ENCODE data around the gene DBNL.

DBNL gene

DNA sequence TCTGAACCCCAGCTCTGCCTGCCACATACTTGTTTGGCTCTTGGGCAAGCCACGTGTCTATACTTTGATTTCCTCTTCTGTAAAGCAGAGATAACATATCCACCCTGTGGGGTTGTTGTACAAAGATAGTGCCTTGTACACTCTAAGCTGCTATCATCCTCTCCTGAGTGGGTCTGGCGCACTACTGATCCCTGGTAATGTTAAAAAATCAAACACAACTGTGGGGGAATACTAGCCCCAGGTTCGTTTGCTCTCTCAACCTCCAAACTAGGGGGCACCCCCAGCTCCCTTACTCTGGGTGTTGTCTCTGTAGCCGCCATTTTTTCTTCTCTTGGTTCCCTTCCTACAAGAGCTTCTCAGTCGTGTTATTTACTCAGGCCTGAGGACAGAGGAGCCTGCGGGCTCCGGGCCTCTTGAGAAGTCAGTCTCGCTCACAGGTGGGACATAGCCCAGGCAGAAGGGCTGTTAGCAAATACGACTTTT lies 36.8 kb downstream of the DBNL start:
- no peak for DNase-seq (ENCODE audit: extremely low read depth, low read depth)
- TF ChIP-seq, protein P1, sequence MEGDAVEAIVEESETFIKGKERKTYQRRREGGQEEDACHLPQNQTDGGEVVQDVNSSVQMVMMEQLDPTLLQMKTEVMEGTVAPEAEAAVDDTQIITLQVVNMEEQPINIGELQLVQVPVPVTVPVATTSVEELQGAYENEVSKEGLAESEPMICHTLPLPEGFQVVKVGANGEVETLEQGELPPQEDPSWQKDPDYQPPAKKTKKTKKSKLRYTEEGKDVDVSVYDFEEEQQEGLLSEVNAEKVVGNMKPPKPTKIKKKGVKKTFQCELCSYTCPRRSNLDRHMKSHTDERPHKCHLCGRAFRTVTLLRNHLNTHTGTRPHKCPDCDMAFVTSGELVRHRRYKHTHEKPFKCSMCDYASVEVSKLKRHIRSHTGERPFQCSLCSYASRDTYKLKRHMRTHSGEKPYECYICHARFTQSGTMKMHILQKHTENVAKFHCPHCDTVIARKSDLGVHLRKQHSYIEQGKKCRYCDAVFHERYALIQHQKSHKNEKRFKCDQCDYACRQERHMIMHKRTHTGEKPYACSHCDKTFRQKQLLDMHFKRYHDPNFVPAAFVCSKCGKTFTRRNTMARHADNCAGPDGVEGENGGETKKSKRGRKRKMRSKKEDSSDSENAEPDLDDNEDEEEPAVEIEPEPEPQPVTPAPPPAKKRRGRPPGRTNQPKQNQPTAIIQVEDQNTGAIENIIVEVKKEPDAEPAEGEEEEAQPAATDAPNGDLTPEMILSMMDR (IDR thresholded peaks at IDR 0.05; ENCODE audit: low read depth, low read length, missing control alignments) = no peak
- H3K4me3 ChIP-seq (replicated peaks; ENCODE audit: low read depth, low read length) = peak overlapping the region; percentile 74

DNA sequence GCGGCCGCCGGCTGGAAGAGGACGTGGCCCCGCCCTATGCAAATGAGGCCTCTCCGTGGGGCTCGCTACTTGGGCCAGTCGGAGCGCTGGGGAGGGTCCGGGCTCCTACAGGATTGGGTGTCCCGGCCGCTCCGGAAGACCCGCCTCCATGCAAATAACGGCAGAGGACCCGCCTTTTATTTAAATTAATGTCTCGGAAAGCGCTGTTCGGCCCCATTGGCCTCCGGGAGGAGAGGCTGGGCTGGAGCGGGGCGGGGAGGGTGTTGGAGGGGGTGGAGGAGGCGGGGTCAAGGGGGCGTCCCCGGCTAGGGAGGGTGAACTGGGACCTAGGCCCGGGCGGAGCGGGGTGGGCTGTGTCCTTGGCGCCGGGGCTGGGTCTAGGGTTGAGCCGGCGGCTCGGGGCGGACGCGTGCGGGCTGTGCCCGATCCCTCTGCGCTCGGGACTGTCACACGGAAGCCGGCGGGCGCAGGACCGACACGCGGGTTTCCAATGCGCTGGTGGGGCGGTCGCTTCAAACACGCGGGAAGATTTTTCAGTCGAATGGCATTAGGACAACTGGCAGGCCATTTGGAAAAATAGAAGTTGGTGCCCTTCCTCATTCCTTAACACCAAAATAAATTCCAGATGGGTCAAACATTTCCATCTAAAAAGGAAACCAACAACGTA lies 38.2 kb downstream of the DBNL start:
- peak overlapping the region; percentile 74 for H3K4me3 ChIP-seq (replicated peaks; ENCODE audit: low read depth, low read length)
- peak; percentile 93 for DNase-seq (ENCODE audit: extremely low read depth, low read depth)
- TF ChIP-seq, protein P1 (IDR thresholded peaks at IDR 0.05; ENCODE audit: low read depth, low read length, missing control alignments) = no peak

DNA sequence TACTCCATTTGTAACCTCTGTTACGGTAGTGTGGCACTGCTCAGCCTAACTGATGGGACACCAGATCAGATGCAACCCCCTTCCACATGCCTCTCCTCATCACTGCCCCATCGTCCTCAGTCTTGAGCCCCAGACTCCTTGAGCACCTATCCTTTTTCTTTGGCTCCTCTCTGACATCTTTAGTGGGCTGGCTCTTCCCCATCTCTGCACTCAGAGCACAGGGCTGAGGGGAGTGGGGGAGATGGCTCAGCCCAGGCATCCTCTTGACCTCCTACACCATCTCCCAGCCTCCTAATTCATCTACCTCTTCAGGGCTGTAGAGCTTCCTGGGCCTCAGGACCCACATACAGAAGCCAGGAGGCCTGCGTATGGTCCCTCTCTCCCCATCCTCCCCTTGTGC lies 39.3 kb downstream of the DBNL start:
- DNase-seq (ENCODE audit: extremely low read depth, low read depth) = no peak
- TF ChIP-seq, protein P1 (IDR thresholded peaks at IDR 0.05; ENCODE audit: low read depth, low read length, missing control alignments) = no peak
- no peak overlapping the region for H3K4me3 ChIP-seq (replicated peaks; ENCODE audit: low read depth, low read length)

DNA sequence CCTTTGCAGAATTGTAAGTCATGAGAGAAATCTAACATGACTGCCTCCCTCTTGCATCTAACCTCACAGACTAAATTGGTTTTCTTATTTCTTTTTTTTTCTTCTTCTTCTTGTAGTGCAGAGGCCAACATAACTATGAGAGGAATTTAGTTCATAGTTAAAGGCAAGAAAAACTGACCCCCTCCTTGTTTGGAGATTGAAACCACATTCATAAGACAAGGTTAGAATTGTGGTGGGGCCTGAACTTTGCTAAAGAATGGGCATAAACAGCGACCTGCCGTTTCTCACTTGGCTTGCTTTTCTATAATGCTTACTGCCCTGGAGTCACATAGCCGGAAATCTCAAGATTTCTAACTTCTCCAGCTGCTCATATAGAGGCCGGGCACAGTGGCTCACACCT lies 40.2 kb downstream of the DBNL start:
- H3K4me3 ChIP-seq (replicated peaks; ENCODE audit: low read depth, low read length) = no peak overlapping the region
- TF ChIP-seq, protein P1 (IDR thresholded peaks at IDR 0.05; ENCODE audit: low read depth, low read length, missing control alignments) = no peak
- DNase-seq (ENCODE audit: extremely low read depth, low read depth) = no peak

DNA sequence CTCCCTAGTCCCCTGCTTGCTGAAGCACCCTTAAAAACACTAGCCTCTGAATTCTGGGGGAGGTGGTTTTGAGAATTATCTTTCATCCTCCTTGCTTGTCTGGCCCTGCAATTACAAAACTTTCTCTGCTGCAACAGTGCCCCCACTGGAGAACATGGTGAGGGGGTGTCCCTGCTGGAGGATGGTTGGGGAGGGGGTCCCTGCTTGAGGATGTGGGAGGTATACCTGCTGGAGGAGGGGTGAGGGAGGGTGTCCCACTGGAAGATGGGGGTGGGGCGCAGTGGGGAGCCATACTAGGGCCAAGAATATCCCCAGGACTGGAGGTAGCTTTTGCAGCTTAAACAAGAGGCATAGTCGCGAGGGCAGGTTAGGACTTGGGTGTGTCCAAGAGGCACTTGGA lies 41.0 kb downstream of the DBNL start:
- DNase-seq (ENCODE audit: extremely low read depth, low read depth) = no peak
- no peak overlapping the region for H3K4me3 ChIP-seq (replicated peaks; ENCODE audit: low read depth, low read length)

DNA sequence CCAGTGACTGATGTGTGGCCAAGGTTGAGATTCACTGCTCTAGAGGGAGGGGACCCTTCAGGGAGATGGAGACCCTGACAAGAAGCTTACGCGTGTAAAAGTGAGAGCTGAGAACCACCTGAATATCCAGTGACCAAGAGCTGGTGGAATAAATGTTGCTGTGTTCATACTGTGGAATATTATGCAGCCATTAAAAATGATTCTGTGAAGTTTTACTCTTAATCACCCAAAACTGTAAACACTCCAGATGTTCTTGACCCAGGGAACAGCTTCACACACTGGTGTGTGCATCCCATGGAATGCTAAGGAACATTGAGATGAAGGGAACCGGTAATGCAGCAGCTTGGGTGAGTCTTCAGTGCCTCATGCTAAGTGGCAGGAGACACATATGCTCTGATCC lies 42.1 kb downstream of the DBNL start:
- TF ChIP-seq, protein P1 (IDR thresholded peaks at IDR 0.05; ENCODE audit: low read depth, low read length, missing control alignments) = no peak
- DNase-seq (ENCODE audit: extremely low read depth, low read depth) = no peak
- no peak overlapping the region for H3K4me3 ChIP-seq (replicated peaks; ENCODE audit: low read depth, low read length)

More for the DNA sequence above, 41.0 kb downstream of the DBNL start:
- TF ChIP-seq, protein P1 (IDR thresholded peaks at IDR 0.05; ENCODE audit: low read depth, low read length, missing control alignments) = peak; percentile 2
